Activated naive CD8-positive, alpha-beta T cell (primary cell): ENCODE measurements around the gene STIMATE.

ENCODE experiments used
- H3K27ac Mint-ChIP-seq: one replicate; pipeline ENCODE4 v1.8.0; 2021; ENCODE audit warnings: mixed read lengths
- H3K27me3 Mint-ChIP-seq: one replicate; pipeline ENCODE4 v1.8.0; 2021; ENCODE audit warnings: mixed read lengths
- H3K36me3 Mint-ChIP-seq: one replicate; pipeline ENCODE4 v1.8.0; 2021; ENCODE audit warnings: mixed read lengths
- H3K4me1 Mint-ChIP-seq: one replicate; pipeline ENCODE4 v1.8.0; 2021; ENCODE audit warnings: low read depth, mixed read lengths
- H3K4me3 Mint-ChIP-seq: one replicate; pipeline ENCODE4 v1.8.0; 2021; ENCODE audit warnings: mild to moderate bottlenecking, mixed read lengths
- H3K9me3 Mint-ChIP-seq: one replicate; pipeline ENCODE4 v1.8.0; 2021; ENCODE audit warnings: low read depth, mixed read lengths

The STIMATE gene

GRCh38 chr3:52897130-52898122 is at the start of gene STIMATE:
TSS of gene STIMATE (minus strand) at chr3:52897548. CDS start at chr3:52897450, 98 bp downstream.
- Mint-ChIP-seq H3K4me1 (peaks cover 46% of the 10 kb centered on the region), H3K36me3 (peaks cover 8% of the 10 kb centered on the region), H3K27me3 (no peaks in the 10 kb centered on the region), H3K27ac (peak within 1 kb of the TSS; percentile 70), H3K9me3 (no peaks in the 10 kb centered on the region), H3K4me3 (peak within 1 kb of the TSS; percentile 99)

GRCh38 chr3:52939600-52939999 is 42.3 kb upstream of the STIMATE start:
- no peaks in the 10 kb centered on the region for H3K9me3 Mint-ChIP-seq
- H3K4me3 Mint-ChIP-seq, result no peak overlapping the region
- H3K4me1 Mint-ChIP-seq, result peaks cover 4% of the 10 kb centered on the region
- no peak overlapping the region for H3K27ac Mint-ChIP-seq
- peaks cover 7% of the 10 kb centered on the region for H3K36me3 Mint-ChIP-seq
- no peaks in the 10 kb centered on the region for H3K27me3 Mint-ChIP-seq

GRCh38 chr3:52934630-52935530 is 37.5 kb upstream of the STIMATE start:
- Mint-ChIP-seq H3K27me3 (no peaks in the 10 kb centered on the region), H3K36me3 (peaks cover 3% of the 10 kb centered on the region)

GRCh38 chr3:52931889-52932288 is 34.5 kb upstream of the STIMATE start:
- H3K27me3 Mint-ChIP-seq, result no peaks in the 10 kb centered on the region
- no peaks in the 10 kb centered on the region for H3K9me3 Mint-ChIP-seq
- no peak overlapping the region for H3K4me3 Mint-ChIP-seq
- H3K36me3 Mint-ChIP-seq, result peaks cover 5% of the 10 kb centered on the region
- peaks cover 6% of the 10 kb centered on the region for H3K4me1 Mint-ChIP-seq
- no peak overlapping the region for H3K27ac Mint-ChIP-seq

More at GRCh38 chr3:52934630-52935530, 37.5 kb upstream of the STIMATE start:
- H3K4me1 Mint-ChIP-seq, result peaks cover 6% of the 10 kb centered on the region
- no peak overlapping the region for H3K4me3 Mint-ChIP-seq
- peak overlapping the region; percentile 47 for H3K27ac Mint-ChIP-seq
- H3K9me3 Mint-ChIP-seq, result no peaks in the 10 kb centered on the region

- Mint-ChIP-seq H3K27me3 (no peaks in the 10 kb centered on the region), H3K27ac (no peak overlapping the region), H3K4me1 (peaks cover 6% of the 10 kb centered on the region), H3K9me3 (no peaks in the 10 kb centered on the region), H3K4me3 (no peak overlapping the region), H3K36me3 (peaks cover 5% of the 10 kb centered on the region)
These were observed 34.0 kb upstream of the STIMATE start for GRCh38 chr3:52931328-52931727.

GRCh38 chr3:52930748-52931147 is 33.4 kb upstream of the STIMATE start:
- Mint-ChIP-seq H3K4me3 (no peak overlapping the region), H3K27ac (no peak overlapping the region), H3K27me3 (no peaks in the 10 kb centered on the region), H3K4me1 (peaks cover 6% of the 10 kb centered on the region), H3K9me3 (no peaks in the 10 kb centered on the region), H3K36me3 (peaks cover 5% of the 10 kb centered on the region)

- no peaks in the 10 kb centered on the region for H3K4me1 Mint-ChIP-seq
- no peak overlapping the region for H3K27ac Mint-ChIP-seq
- no peaks in the 10 kb centered on the region for H3K27me3 Mint-ChIP-seq
- H3K9me3 Mint-ChIP-seq, result no peaks in the 10 kb centered on the region
- no peak overlapping the region for H3K4me3 Mint-ChIP-seq
- peaks cover 12% of the 10 kb centered on the region for H3K36me3 Mint-ChIP-seq
These were observed 29.2 kb upstream of the STIMATE start for GRCh38 chr3:52926554-52926953.

GRCh38 chr3:52925405-52926313 is 28.3 kb upstream of the STIMATE start:
- H3K36me3 Mint-ChIP-seq, result peaks cover 12% of the 10 kb centered on the region

GRCh38 chr3:52923963-52924362 is 26.6 kb upstream of the STIMATE start:
- Mint-ChIP-seq H3K9me3 (no peaks in the 10 kb centered on the region), H3K36me3 (peaks cover 12% of the 10 kb centered on the region), H3K27ac (no peak overlapping the region), H3K27me3 (no peaks in the 10 kb centered on the region), H3K4me3 (no peak overlapping the region), H3K4me1 (no peaks in the 10 kb centered on the region)

More at GRCh38 chr3:52925405-52926313, 28.3 kb upstream of the STIMATE start:
- H3K4me3 Mint-ChIP-seq, result no peak overlapping the region
- no peaks in the 10 kb centered on the region for H3K27me3 Mint-ChIP-seq
- H3K4me1 Mint-ChIP-seq, result no peaks in the 10 kb centered on the region
- no peak overlapping the region for H3K27ac Mint-ChIP-seq
- H3K9me3 Mint-ChIP-seq, result no peaks in the 10 kb centered on the region

- Mint-ChIP-seq H3K36me3 (peaks cover 16% of the 10 kb centered on the region), H3K4me3 (no peak overlapping the region), H3K4me1 (no peaks in the 10 kb centered on the region), H3K9me3 (no peaks in the 10 kb centered on the region), H3K27ac (no peak overlapping the region), H3K27me3 (no peaks in the 10 kb centered on the region)
These were observed 23.5 kb upstream of the STIMATE start for GRCh38 chr3:52920841-52921240.

GRCh38 chr3:52917044-52917443 is 19.7 kb upstream of the STIMATE start:
- no peaks in the 10 kb centered on the region for H3K9me3 Mint-ChIP-seq
- H3K36me3 Mint-ChIP-seq, result peaks cover 17% of the 10 kb centered on the region
- no peak overlapping the region for H3K4me3 Mint-ChIP-seq
- no peak overlapping the region for H3K27ac Mint-ChIP-seq
- H3K4me1 Mint-ChIP-seq, result no peaks in the 10 kb centered on the region
- no peaks in the 10 kb centered on the region for H3K27me3 Mint-ChIP-seq

- Mint-ChIP-seq H3K4me1 (no peaks in the 10 kb centered on the region), H3K27me3 (no peaks in the 10 kb centered on the region), H3K36me3 (peaks cover 16% of the 10 kb centered on the region), H3K4me3 (no peak overlapping the region), H3K9me3 (no peaks in the 10 kb centered on the region), H3K27ac (no peak overlapping the region)
These were observed 17.9 kb upstream of the STIMATE start for GRCh38 chr3:52915294-52915693.

- peaks cover 9% of the 10 kb centered on the region for H3K36me3 Mint-ChIP-seq
- H3K4me1 Mint-ChIP-seq, result no peaks in the 10 kb centered on the region
- no peaks in the 10 kb centered on the region for H3K27me3 Mint-ChIP-seq
- H3K27ac Mint-ChIP-seq, result peak overlapping the region; percentile 16
- H3K9me3 Mint-ChIP-seq, result no peaks in the 10 kb centered on the region
- no peak overlapping the region for H3K4me3 Mint-ChIP-seq
These were observed 15.8 kb upstream of the STIMATE start for GRCh38 chr3:52912885-52913731.
